ENCODE data around the gene CRYZL1. TPM values are rescaled to one million over a fixed set of nuclear protein-coding genes. Genes with fewer than 3 reads are reported as not detected.

CRYZL1 gene
- total RNA-seq (2013): 23.3 TPM
- polyA plus RNA-seq (10 to 100 TPM; 25.9 to 30.6 (median 26.1) TPM), polyA minus RNA-seq (5.1 and 6.5 TPM in 2 replicates), total RNA-seq (2.9 to 16.6 (median 10.2) reads per million in 11 experiments)

DNA sequence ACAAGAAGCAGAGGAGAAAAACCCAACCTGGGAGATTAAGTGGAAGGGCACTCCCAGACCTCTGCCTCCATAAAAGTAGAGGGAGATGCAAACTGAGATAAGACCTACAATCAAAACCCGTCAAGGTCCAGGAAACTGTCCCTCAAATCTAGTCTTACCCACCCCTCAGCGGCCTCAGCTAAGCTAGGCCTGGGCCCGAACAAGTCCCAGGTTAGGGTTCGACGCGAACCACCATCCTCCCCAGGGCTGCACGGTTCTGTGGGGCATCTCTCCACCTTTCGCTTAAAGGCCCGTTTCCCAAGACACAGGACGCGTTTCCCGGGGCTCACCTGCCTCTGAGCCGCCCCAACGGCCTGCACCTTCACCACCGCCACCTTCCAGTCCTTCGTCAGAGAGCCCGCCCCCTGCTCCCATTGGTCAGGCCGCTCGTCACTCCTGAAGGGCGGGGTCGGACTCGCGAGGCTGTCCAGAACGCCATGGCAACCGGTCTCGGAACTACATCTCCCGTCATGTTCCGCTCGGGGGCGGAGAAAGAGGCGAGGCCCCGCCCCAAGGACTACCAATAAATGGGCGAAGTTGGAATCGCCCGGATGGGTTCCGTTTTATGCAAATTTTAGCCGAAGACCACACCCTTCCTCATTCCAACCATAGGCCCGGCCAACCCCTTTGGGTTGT is at the start of gene CRYZL1:
Gene CRYZL1, minus strand, starts transcription at position 390 of the 675 bp plus-strand sequence. CDS start 10,190 bp downstream, outside the sequence.
- Histone ChIP-seq H2AFZ (ENCODE audit: insufficient read depth, low read depth, low read length, poor library complexity, severe bottlenecking) (peak within 1 kb of the TSS; percentile 96), H3K36me3 (replicated peaks in 1 of 2; ENCODE audit: control insufficient read depth in 1 of 2, insufficient read depth in 2 of 2, low read length in 2 of 2) (no peaks in the 10 kb centered on the region), H3K27me3 (ENCODE audit: control insufficient read depth in 2 of 2, insufficient read depth in 2 of 2, low read length in 2 of 2) (peaks cover 0 to 2% of the 10 kb centered on the region in 2 donors), H3K4me3 (replicated peaks in 1 of 3; ENCODE audit: low read depth in 2 of 3, low read length in 3 of 3) (peak within 1 kb of the TSS; percentile 79 to 87 (median 81)), H3K9ac (ENCODE audit: insufficient read depth, low read length, poor library complexity, severe bottlenecking) (peak within 1 kb of the TSS; percentile 84), H3K4me1 (ENCODE audit: control insufficient read depth in 1 of 2, insufficient read depth in 2 of 2, low read length in 2 of 2) (peaks cover 34 to 45% of the 10 kb centered on the region in 2 donors), H3K4me2 (replicated peaks; ENCODE audit: extremely low read depth, low read length, poor library complexity, severe bottlenecking) (peak within 1 kb of the TSS; percentile 87), H3K27ac (ENCODE audit: low read depth in 1 of 2, low read length in 2 of 2) (peak within 1 kb of the TSS; percentile 70 to 93), H3K79me2 (ENCODE audit: insufficient read depth, low read length) (peaks cover 55% of the 10 kb centered on the region), H4K20me1 (ENCODE audit: insufficient read depth, low read length) (peaks cover 3% of the 10 kb centered on the region), H3K9me3 (replicated peaks in 1 of 2; ENCODE audit: control insufficient read depth in 1 of 2, insufficient read depth in 1 of 2, low read length in 2 of 2) (no peaks in the 10 kb centered on the region)
- intact Hi-C loops (cut with micrococcal nuclease): loop anchor here (2.0 to 10.0 kb wide), 7 partner anchors 54 to 1367 kb away; partner anchors contain the start of genes GART (in 2 of the 2), SON (in 2 of the 2), DONSON (in 1 of the 2) and MIS18A (in 1 of the 2)
- H3K27ac Mint-ChIP-seq: peak within 1 kb of the TSS; percentile 91 to 99 (median 98)
- H3K36me3 Mint-ChIP-seq: peaks cover 6 to 9% of the 10 kb centered on the region in 2 donors
- TF ChIP-seq, protein P1, sequence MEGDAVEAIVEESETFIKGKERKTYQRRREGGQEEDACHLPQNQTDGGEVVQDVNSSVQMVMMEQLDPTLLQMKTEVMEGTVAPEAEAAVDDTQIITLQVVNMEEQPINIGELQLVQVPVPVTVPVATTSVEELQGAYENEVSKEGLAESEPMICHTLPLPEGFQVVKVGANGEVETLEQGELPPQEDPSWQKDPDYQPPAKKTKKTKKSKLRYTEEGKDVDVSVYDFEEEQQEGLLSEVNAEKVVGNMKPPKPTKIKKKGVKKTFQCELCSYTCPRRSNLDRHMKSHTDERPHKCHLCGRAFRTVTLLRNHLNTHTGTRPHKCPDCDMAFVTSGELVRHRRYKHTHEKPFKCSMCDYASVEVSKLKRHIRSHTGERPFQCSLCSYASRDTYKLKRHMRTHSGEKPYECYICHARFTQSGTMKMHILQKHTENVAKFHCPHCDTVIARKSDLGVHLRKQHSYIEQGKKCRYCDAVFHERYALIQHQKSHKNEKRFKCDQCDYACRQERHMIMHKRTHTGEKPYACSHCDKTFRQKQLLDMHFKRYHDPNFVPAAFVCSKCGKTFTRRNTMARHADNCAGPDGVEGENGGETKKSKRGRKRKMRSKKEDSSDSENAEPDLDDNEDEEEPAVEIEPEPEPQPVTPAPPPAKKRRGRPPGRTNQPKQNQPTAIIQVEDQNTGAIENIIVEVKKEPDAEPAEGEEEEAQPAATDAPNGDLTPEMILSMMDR (IDR thresholded peaks at IDR 0.05): no peak
- peaks cover 40% of the 10 kb centered on the region for H3K4me1 Mint-ChIP-seq
- peak; percentile 99 to 100 (median 100) for DNase-seq
- peak within 1 kb of the TSS; percentile 94 to 100 for H3K4me3 Mint-ChIP-seq
- H3K27me3 Mint-ChIP-seq (ENCODE audit: low read depth in 3 of 3): peaks cover 0 to 10% (median 0%) of the 10 kb centered on the region in 3 donors
- WGBS (ENCODE audit: insufficient coverage): under 1% methylated on average over 36 of the region's 38 CpGs
- H3K9me3 Mint-ChIP-seq: peaks cover 0 to 6% (median 0%) of the 10 kb centered on the region in 7 donors

DNA sequence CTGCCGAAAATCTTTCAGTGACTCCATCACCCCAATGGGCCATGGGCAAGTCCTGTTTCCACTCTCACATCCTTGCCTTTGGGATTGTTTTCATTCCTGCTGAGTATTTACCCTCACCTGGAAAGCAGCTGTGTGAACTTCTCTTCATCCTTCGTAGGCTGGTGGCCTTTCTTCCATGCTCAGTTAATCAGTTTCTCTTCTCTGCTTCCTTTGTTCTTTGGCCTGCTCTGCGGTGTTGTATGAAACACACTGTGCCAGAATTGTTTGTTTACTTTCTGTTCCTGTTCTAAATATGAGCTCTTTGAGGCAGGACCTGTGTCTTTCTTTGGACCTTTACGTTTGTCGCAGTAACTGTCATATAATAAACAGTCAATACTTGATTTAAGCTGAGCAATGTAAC is 49.3 kb upstream of the CRYZL1 start:
- Histone ChIP-seq H3K4me2 (replicated peaks; ENCODE audit: extremely low read depth, low read length, poor library complexity, severe bottlenecking) (no peak overlapping the region), H4K20me1 (ENCODE audit: insufficient read depth, low read length) (peaks cover 5% of the 10 kb centered on the region), H2AFZ (ENCODE audit: insufficient read depth, low read depth, low read length, poor library complexity, severe bottlenecking) (no peak overlapping the region), H3K9me3 (replicated peaks in 1 of 2; ENCODE audit: control insufficient read depth in 1 of 2, insufficient read depth in 1 of 2, low read length in 2 of 2) (no peaks in the 10 kb centered on the region), H3K27ac (ENCODE audit: low read depth in 1 of 2, low read length in 2 of 2) (no peak overlapping the region), H3K4me1 (ENCODE audit: control insufficient read depth in 1 of 2, insufficient read depth in 2 of 2, low read length in 2 of 2) (peaks cover 0 to 5% of the 10 kb centered on the region in 2 donors), H3K27me3 (ENCODE audit: control insufficient read depth in 2 of 2, insufficient read depth in 2 of 2, low read length in 2 of 2) (no peaks in the 10 kb centered on the region), H3K9ac (ENCODE audit: insufficient read depth, low read length, poor library complexity, severe bottlenecking) (no peak overlapping the region), H3K4me3 (replicated peaks in 1 of 3; ENCODE audit: low read depth in 2 of 3, low read length in 3 of 3) (no peak overlapping the region), H3K36me3 (replicated peaks in 1 of 2; ENCODE audit: control insufficient read depth in 1 of 2, insufficient read depth in 2 of 2, low read length in 2 of 2) (no peaks in the 10 kb centered on the region), H3K79me2 (ENCODE audit: insufficient read depth, low read length) (no peaks in the 10 kb centered on the region)
- Mint-ChIP-seq H3K27me3 (ENCODE audit: low read depth in 3 of 3) (peaks cover 0 to 2% (median 2%) of the 10 kb centered on the region in 3 donors), H3K27ac (peak overlapping the region in 1 of 7 donors; percentile 26), H3K4me1 (peaks cover 11% of the 10 kb centered on the region), H3K9me3 (no peaks in the 10 kb centered on the region), H3K36me3 (no peaks in the 10 kb centered on the region), H3K4me3 (no peak overlapping the region)
- DNase-seq: no peak
- intact Hi-C loops (cut with micrococcal nuclease): no loop called here
- 67% methylated on average over 1 of the region's 5 CpGs for WGBS (ENCODE audit: insufficient coverage)
- TF ChIP-seq, protein P1 (IDR thresholded peaks at IDR 0.05): no peak
